8988T (cell line): ENCODE data around the gene FGF14.

Source experiments
- DNase-seq: peaks from one replicate; pipeline ENCODE4 v3.0.0; 2011

FGF14 gene

GRCh38 chr13:102302534-102302933, 99.3 kb downstream of the FGF14 start:
- no peak for DNase-seq

DNA sequence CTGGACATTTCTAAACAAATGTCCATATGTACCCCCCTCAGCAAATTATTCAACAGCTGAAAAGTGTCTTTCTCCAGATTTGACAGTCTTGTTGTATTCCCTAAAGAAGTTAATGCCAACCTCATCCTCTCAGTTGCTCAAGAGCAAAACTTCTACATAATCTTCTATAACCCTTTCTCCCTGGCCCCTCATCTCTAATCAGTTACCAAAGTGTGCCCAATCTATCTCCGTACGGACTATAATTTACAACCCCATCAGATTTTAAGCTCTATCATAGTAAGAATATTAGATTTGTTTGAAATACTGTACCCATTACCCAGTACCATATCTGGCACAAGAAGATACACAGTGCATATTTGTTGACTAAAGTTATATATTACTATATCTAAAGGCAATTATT, 101.5 kb downstream of the FGF14 start:
- DNase-seq = no peak

DNA sequence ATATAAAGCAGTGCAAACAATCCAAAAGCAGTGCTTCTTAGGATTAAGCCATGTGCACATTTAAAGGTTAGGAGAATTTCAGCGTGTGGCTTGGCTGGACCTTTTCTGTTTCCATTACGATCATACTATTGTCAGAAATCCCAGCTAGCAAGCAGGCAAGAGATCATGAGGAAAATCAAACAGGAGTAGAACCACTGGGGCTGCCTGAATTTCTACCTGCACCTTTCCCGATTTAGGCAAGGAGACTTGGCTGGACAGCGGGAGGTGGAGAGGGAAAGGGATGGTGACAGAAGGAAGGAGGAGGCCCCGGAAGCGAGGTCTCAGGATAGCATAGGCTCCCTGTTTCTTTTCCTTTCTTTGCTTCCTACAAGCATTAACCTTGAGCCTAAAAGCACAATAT, 102.5 kb downstream of the FGF14 start:
- no peak for DNase-seq

- no peak for DNase-seq
These were observed 103.8 kb downstream of the FGF14 start for GRCh38 chr13:102298051-102298450.

DNA sequence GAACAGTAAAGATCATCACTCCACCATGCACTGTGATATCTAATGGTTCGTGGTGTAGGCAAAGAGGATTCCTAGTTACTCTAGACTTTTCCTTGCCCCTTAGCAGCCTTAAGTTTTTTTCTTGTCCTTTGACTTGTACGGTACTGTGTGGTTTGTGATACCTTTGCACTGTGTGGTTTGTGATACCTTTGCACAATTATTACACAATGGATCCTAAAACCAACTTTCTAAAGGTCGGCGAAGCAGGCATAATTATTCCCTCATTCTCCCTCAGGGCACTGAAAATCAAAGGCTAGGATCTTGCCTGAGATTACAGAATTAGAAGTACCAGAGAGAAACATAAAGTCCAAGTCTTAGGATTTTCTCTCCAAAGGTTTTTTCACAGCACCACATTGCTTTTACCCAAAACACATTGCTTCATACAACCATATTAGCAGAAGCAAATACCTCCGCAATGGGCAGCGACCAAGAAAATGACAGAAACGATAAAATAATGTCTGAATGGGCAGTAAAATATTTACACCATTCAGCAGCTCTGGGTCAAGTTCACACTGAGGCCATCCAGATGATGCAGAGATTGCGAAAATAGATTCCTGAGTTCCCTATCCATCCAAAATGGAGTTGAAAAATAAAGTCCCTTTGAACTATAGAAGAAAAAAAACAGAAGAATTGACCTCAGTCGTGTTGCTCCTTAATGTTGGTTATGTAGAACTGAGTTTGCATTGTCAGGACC, 106.4 kb downstream of the FGF14 start:
- DNase-seq = no peak

- DNase-seq = no peak
These were observed 107.3 kb downstream of the FGF14 start for GRCh38 chr13:102294407-102295018.

DNA sequence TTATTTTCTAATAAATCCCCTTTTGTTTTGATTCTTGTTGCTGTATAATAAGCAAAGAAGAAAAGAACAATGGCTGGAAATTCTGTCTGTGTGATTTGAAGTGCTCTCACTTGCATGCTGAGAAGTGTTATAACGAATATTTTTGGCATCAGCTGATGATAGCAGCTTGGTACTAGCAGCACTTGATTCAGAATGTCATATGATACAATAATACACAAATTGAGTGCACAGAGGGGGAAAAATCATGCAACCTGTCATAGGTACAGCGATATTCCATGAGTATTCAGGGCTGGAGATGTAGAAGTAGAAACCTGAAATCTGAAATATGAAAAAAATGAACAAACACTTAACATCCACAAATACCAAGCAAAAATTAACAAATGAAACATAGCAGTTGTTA, 108.1 kb downstream of the FGF14 start:
- no peak for DNase-seq

DNA sequence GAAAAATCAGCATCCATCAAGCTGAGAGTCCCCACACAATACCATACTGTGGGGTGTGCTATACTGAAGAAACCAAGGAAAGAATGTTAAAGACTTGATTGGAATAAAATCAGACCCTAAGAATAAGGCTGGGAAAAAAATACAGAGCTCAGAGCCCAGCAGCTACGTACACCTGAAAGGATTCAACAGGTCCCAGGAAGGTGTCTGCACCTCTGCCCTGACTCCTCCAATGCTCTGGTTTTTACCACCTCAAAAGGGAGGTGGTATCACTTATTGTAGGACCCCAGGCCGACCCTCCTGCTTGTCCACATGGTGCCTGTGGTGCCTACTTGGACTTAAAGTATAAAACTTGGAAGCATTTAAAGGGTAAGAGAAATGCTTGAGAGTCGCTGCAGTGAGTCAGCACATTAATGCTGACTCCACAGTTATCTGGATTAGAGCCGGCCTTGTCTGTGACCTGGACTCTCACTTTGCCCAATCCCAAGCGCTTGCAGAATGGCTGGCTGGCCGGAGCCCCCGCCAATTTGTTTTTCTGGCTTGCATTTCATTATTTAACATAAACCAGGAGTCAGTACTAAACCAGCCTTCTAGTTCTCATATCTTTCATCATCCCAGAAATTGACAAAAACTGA, 110.1 kb downstream of the FGF14 start:
- DNase-seq = no peak

DNA sequence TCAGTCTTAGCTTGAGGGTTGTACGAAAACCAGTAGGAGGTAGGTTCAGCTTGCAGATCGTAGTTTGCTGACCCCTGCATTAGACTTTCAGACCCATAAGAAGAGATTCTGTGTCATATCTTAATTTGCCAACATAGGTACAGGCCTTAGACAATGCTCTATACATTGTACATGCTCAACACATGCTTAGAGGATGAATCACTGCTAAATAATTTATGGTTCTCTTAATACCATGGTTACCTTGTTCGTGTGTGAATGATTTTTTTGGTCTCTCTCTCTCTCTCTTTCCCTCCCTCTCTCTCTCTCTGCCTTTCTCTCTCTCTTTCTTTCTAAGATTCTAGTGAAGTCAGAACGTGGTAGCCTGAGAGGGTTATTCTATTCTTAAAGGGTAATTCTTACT, 112.2 kb downstream of the FGF14 start:
- DNase-seq = no peak

DNA sequence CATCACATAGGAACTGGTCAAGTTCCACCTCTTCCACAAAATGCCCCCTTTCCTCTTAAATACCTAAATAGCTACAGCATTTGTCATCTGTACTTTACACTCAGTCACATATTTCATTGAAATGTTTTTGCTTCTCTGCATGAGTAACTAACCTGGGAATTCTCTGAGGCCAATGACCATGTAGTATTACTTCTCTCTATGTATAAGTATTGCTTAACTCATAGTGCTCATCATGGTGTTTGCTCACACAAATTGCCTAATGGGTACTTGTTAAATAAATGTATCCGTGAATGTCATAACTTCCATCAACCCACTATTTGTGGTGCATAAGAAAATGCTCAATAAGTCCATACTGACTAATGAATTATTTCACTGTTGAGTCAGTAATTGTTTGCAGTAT, 115.5 kb downstream of the FGF14 start:
- DNase-seq = peak; percentile 15

GRCh38 chr13:102280366-102280765, 121.5 kb downstream of the FGF14 start:
- no peak for DNase-seq

DNA sequence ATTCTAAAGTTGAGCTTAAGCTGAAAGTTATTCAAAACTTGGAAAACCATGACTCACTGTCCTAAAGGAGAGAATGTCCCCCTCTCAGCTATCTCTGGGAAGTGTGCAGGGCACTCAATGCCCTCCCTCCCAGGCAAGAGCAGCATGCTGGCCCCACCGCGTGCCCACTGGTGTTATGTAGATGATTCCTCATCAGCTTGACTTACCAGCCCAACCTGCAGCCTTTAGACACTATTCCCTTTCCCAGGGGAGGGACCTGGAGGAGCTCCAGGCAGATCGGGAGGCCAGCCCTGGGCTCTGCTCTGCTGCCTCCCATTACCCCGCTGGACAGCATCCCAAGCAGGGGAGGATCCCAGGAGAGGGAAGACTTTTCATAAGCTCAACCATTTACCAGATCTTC, 124.6 kb downstream of the FGF14 start:
- DNase-seq = no peak

DNA sequence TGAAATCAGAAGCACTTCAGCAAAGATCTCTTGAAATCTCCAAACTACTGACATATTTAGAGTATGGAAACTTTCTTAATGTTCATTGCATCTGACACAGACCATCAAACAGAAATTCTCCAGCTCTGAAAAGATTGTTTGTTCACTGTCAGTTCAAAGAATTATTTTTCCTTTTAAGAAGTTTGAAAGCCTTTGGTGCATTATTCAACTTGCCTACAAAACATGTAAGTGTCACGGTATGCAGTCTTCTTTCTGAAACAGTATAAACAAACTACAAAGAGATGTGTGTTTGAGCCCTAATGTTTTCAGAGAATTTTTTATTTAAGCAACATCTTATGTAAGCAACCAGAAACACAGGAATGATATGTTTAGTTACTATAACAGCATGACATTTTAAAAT, 125.4 kb downstream of the FGF14 start:
- DNase-seq = no peak

GRCh38 chr13:102275969-102276368, 125.9 kb downstream of the FGF14 start:
- DNase-seq = no peak

- no peak for DNase-seq
These were observed 128.7 kb downstream of the FGF14 start for GRCh38 chr13:102273111-102273510.

DNA sequence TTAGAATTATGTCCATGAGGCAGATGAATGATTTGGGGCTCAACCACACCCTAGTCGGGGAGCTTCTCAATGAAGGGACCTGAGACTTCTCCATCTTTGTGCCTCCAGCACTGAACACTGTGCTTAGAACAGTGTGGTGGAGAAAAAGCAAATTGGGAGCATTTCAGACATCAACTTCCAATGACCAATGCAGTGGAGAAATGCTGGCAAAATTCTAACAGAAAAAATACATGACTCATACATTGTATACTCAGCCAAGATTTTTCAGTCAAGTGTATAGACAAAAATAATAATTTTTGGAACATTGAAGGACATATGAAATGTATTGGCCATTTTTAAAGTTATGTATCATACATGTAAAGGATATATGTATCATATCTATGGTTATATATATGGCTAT, 134.7 kb downstream of the FGF14 start:
- no peak for DNase-seq

GRCh38 chr13:102261809-102262208, 140.0 kb downstream of the FGF14 start:
- DNase-seq = no peak

GRCh38 chr13:102261316-102261715, 140.5 kb downstream of the FGF14 start:
- DNase-seq = no peak

GRCh38 chr13:102260256-102260655, 141.6 kb downstream of the FGF14 start:
- DNase-seq = no peak

DNA sequence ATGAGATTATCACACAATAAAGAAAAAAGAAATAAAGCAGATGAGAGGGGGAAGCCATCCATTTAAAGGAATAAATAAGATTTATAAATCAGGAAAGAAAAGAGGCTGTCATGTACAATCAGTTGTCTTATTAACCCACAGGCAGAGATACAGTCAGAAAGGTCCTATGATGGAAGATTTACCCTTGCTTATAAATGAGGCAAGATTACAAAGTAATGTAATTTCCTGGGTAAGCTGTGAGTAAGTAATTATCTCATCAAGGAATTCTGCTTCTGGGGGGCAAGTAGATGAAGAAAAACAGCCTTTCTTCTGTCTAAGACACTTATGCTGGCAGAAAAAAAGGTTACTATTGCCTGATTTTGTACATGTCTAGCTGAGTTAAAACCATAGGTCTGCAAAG, 146.4 kb downstream of the FGF14 start:
- no peak for DNase-seq

GRCh38 chr13:102251817-102252216, 150.0 kb downstream of the FGF14 start:
- no peak for DNase-seq

DNA sequence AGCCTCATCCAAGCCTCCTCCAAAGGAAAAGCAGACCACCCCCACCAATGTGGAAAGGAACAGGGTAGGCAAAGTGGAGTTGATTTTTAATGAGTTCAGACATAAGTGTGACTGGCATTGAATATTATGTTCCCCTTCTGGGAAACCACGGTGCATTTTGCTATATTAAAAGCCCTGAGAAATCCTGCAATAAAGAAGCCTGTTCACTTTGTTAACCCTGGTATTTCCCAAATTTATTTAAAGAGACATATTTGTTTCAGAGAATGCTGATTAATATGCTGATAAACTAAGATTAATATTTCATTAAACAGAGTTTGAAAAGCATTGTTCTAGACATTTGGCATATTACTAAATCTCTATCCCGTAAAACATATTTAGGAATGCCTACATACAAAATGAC, 151.4 kb downstream of the FGF14 start:
- no peak for DNase-seq

- DNase-seq = no peak
These were observed 157.1 kb downstream of the FGF14 start for GRCh38 chr13:102244607-102245227.

GRCh38 chr13:102240110-102240509, 161.7 kb downstream of the FGF14 start:
- DNase-seq = no peak
